Colonic mucosa (tissue), 4 donors: ENCODE results near the gene ITGB4. TPM values are rescaled to one million over a fixed set of nuclear protein-coding genes. Genes with fewer than 3 reads are reported as not detected.

Source experiments
- DNase-seq: peaks from one replicate; pipeline ENCODE4 v3.0.0-alpha.2; 2020
- H3K27ac ChIP-seq: fragments of 200-600 bp; one replicate; pipeline ENCODE4 v1.8.0; 2021
- H3K27me3 ChIP-seq: fragments of 200-600 bp; one replicate; pipeline ENCODE4 v1.8.0; 2021
- H3K36me3 ChIP-seq: fragments of 200-600 bp; one replicate; pipeline ENCODE4 v1.8.0; 2021
- H3K4me1 ChIP-seq: fragments of 200-600 bp; one replicate; pipeline ENCODE4 v1.8.0; 2021; ENCODE audit warnings: mild to moderate bottlenecking
- H3K4me3 ChIP-seq: fragments of 200-600 bp; one replicate; pipeline ENCODE4 v1.8.0; 2021
- H3K9ac ChIP-seq, 2 donors: one replicate each; pipeline ENCODE4 v1.7.0; 2013; ENCODE audit warnings: control low read depth in 2 of 2, low read depth in 2 of 2, low read length in 2 of 2
- H3K9me3 ChIP-seq: fragments of 200-600 bp; one replicate; pipeline ENCODE4 v1.8.0; 2021
- intact Hi-C: fragments of 100-400 bp; cut with DNase I; formaldehyde crosslinking; loops from one replicate; pipeline ENCODE4 v1.14.1; 2022
- total RNA-seq, 2 donors: library from RNA; stranded (reverse); fragmentation: NEBNext Ultra II Directional in 1 of 2; extraction: Animal tissue kit (Norgen Biotek cat#: 25700) in 1 of 2; gene quantifications; one replicate each; pipeline ENCODE4 v1.2.1, GENCODE V29; 2021
- TF ChIP-seq, protein P1 (sequence below): fragments of 200-600 bp; IDR thresholded peaks from one replicate; pipeline ENCODE4 v1.8.0; 2022; ENCODE audit warnings: antibody characterized with exemption, mild to moderate bottlenecking
- donor health status: healthy.
- donor health status: DM: no; HTN: no; CAD: no.
- donor health status: DM: no; HTN: no; CAD: no.

The ITGB4 gene
- 100 to 1,000 TPM; 267 to 272 TPM for total RNA-seq

DNA sequence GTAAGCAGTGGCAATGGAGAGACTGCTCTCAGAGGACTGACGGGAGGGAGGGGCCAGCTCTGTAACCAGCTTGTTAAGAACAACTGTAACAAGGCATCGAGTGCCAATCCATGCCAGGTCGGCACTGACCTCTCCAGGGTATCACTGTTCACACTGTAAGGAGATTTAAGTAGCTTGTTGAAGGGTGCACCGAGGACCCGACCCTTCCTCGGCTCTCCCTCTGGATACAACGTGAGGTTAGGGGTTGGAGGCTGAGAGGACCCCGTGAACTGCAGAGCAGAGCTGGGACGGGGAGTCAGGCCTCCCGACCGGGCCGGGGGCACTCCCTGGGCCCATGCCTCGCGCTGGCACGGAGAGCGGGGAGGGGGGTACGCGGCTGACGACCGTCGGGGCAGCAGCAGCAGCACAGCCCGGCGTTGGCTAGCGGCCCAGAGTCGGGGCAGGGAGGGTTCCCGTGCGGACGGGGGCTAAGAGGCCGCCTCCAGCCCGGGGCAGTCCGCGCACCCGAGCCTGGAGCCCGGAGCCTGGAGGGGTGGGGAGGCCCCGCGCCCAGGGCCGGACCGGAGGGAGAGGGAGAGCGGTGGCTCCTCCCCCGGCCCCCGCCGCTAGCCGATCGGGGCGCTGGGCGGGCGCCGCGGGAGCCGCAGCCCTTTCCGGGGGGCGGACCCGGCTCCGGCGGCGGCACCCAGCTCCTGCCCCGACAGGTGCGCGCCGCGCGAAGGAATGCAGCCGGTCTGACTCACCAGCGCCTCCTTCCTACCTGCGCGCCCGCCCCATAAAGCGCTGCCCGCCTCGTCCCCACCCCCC lies at the start of gene ITGB4:
Gene ITGB4, plus strand, starts transcription at position 804 of the 807 bp plus-strand sequence. CDS start 3,245 bp downstream, outside the sequence.
- Histone ChIP-seq H3K4me1 (peaks cover 8% of the 10 kb centered on the region), H3K27ac (peak within 1 kb of the TSS; percentile 97), H3K36me3 (no peaks in the 10 kb centered on the region), H3K9ac (peak within 1 kb of the TSS; percentile 95 to 99), H3K27me3 (no peaks in the 10 kb centered on the region), H3K9me3 (no peaks in the 10 kb centered on the region), H3K4me3 (peak within 1 kb of the TSS; percentile 59)
- DNase-seq = peak; percentile 90
- TF ChIP-seq, protein P1, sequence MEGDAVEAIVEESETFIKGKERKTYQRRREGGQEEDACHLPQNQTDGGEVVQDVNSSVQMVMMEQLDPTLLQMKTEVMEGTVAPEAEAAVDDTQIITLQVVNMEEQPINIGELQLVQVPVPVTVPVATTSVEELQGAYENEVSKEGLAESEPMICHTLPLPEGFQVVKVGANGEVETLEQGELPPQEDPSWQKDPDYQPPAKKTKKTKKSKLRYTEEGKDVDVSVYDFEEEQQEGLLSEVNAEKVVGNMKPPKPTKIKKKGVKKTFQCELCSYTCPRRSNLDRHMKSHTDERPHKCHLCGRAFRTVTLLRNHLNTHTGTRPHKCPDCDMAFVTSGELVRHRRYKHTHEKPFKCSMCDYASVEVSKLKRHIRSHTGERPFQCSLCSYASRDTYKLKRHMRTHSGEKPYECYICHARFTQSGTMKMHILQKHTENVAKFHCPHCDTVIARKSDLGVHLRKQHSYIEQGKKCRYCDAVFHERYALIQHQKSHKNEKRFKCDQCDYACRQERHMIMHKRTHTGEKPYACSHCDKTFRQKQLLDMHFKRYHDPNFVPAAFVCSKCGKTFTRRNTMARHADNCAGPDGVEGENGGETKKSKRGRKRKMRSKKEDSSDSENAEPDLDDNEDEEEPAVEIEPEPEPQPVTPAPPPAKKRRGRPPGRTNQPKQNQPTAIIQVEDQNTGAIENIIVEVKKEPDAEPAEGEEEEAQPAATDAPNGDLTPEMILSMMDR = no peak
- intact Hi-C loops = no loop called here

- no peaks in the 10 kb centered on the region for H3K4me1 ChIP-seq
- H3K9me3 ChIP-seq = no peaks in the 10 kb centered on the region
- no peaks in the 10 kb centered on the region for H3K27me3 ChIP-seq
- intact Hi-C loops = no loop called here
- DNase-seq = no peak
- H3K27ac ChIP-seq = no peak overlapping the region
- H3K4me3 ChIP-seq = no peak overlapping the region
- H3K9ac ChIP-seq = no peak overlapping the region
- peaks cover 16% of the 10 kb centered on the region for H3K36me3 ChIP-seq
- TF ChIP-seq, protein P1 = no peak
Observed at GRCh38 chr17:75672011-75672410, 49.2 kb upstream of the ITGB4 start.

DNA sequence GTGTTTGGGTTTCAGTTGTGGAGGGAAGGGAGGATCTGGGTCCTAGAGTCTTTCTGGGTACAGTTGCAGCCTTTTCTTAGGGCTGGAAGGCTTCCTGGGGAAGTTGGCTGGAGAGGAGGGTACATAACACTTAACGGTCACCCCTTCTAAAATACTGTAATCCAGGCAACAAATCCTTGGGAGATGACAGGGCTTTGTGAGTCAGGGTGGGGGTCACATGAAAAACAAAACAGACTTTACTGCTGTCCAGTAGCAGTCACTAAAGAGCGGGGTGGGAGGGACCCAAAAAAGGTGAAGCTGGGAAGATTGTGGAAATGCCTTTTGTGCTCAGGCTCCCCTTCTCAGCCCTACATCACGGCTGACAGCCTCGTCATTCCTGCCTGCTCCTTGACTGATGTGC lies 47.8 kb upstream of the ITGB4 start:
- H3K36me3 ChIP-seq = peaks cover 16% of the 10 kb centered on the region
- no peaks in the 10 kb centered on the region for H3K27me3 ChIP-seq
- H3K27ac ChIP-seq = no peak overlapping the region
- TF ChIP-seq, protein P1 = no peak
- no peaks in the 10 kb centered on the region for H3K9me3 ChIP-seq
- intact Hi-C loops = no loop called here
- H3K9ac ChIP-seq = no peak overlapping the region
- no peak overlapping the region for H3K4me3 ChIP-seq
- H3K4me1 ChIP-seq = no peaks in the 10 kb centered on the region
- no peak for DNase-seq

DNA sequence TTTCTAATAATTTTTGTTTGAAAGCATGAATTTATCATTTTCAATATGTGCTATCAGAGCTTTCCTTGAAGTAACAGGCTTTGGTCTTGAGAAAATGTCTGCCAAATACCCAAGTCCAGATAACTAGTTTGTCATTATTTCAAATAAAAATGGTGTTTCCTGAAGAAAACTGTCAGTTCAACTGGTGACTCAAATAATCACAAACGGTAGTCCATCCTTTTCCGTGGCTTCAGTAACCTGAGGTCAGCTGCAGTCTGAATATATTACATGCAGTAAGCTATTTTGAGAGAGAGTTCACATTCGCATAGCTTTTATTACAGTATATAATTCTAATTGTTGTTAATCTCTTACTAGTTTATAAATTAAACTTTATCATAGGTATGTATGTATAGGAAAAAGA lies 44.8 kb upstream of the ITGB4 start:
- H3K4me1 ChIP-seq = peaks cover 5% of the 10 kb centered on the region
- H3K36me3 ChIP-seq = peaks cover 10% of the 10 kb centered on the region
- no peak overlapping the region for H3K4me3 ChIP-seq
- TF ChIP-seq, protein P1 = no peak
- no peak overlapping the region for H3K27ac ChIP-seq
- H3K9ac ChIP-seq = no peak overlapping the region
- no peak for DNase-seq
- H3K9me3 ChIP-seq = no peaks in the 10 kb centered on the region
- H3K27me3 ChIP-seq = no peaks in the 10 kb centered on the region
- intact Hi-C loops = loop anchor here (2.0 kb wide), 1 partner anchor 72 kb away; no protein-coding TSS in a partner anchor

DNA sequence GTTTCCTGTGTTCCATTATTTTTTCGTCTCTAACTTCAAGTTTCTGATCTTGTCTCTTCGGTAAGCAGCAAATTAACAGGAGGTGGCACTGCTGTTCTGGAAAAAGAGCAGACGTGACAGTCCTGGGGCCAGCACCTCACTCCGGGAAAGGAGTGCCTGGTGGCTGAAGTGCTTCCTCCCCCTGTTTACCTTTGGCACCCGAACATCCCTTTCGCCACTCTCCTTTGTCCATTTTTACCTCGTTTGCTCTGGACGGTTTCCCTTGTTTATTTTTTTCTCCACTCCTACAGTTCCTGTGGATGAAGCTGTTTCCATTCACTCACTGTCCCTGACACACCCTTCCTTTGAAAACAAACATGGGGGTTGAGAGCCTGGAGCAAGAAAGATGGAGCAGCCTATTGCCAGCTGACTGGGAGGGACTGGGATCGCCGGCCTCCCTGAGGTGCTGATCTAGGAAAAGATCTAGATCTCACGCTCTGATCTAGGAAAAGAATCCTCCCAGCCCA lies 41.5 kb upstream of the ITGB4 start:
- intact Hi-C loops = no loop called here
- Histone ChIP-seq H3K4me1 (peaks cover 5% of the 10 kb centered on the region), H3K36me3 (no peaks in the 10 kb centered on the region), H3K27ac (peak overlapping the region; percentile 73), H3K27me3 (no peaks in the 10 kb centered on the region), H3K9me3 (no peaks in the 10 kb centered on the region), H3K4me3 (no peak overlapping the region), H3K9ac (peak overlapping the region in 1 of 2 donors; percentile 62)
- peak; percentile 64 for DNase-seq
- TF ChIP-seq, protein P1 = no peak
